ENCODE results near the gene UGT1A9. TPM values are rescaled to one million over a fixed set of nuclear protein-coding genes. Genes with fewer than 3 reads are reported as not detected.
A peak's percentile ranks its signal among the peaks of the same experiment; 100 is the strongest.

UGT1A9 gene
- total and polyA plus RNA-seq, 2 of the 13 experiments (the other 11 are each of a cell fraction or from before 2014, with no cell fraction given): 0.07 TPM; not detected in 1

DNA sequence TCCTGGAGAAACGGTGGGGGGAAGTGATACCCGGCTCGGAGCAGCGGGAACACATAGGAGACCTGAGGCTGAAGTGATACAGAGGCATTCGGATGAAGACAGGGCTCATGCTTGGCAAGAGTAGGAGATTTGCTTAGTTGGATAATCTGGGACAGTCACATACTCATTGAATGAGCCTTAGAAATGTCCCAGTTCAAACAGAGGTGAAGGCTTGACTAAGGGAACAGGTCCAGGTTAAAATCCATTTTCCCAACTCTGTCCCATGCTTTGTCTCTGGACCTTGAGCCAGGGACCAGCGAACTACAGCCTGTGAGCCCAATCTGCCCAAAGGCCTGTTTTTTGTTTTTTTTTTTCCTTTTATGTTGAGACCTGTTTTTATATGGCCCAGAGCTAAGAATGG, 22.3 kb downstream of the UGT1A9 start:
- ChIA-PET CTCF (ENCODE audit: low intra/inter-chr PET ratio, low total read pairs) (no interaction called here), POLR2A (no interaction called here)
- in situ Hi-C loops (cut with HindIII; ENCODE audit: extremely low pct_ligation_motif_present, low pct_unique_long_range_greater_than_20kb) (no loop called here), intact Hi-C loops (cut with micrococcal nuclease; ENCODE audit: unreplicated experiment) (no loop called here)
- no peak overlapping the region for H3K4me3 ChIP-seq (replicated peaks in 1 of 3; ENCODE audit: insufficient read depth in 1 of 3, low read depth in 2 of 3, low read length in 3 of 3)
- no peaks in the 10 kb centered on the region for H3K79me2 ChIP-seq (ENCODE audit: insufficient read depth, low read length)
- no peaks in the 10 kb centered on the region for H3K36me3 ChIP-seq (replicated peaks in 1 of 2; ENCODE audit: control insufficient read depth in 1 of 2, insufficient read depth in 2 of 2, low read length in 2 of 2)
- WGBS (ENCODE audit: low lambda C conversion rate): 77% methylated on average over 6 of the region's 6 CpGs
- H3K4me2 ChIP-seq (ENCODE audit: low read depth, low read length): no peak overlapping the region
- DNase-seq (ENCODE audit: low spot score) (no peak), FAIRE-seq (no peak), ATAC-seq (peak; percentile 40; the same call in 2 of the 3 replicates)
- no peaks in the 10 kb centered on the region for H4K20me1 ChIP-seq (ENCODE audit: insufficient read depth, low read length)
- no peak overlapping the region for H2AFZ ChIP-seq (ENCODE audit: low read length)
- H3K27me3 ChIP-seq (ENCODE audit: control insufficient read depth in 1 of 2, insufficient read depth in 2 of 2, low read length in 2 of 2): no peaks in the 10 kb centered on the region
- BruUV-seq (replicated peaks): no TSS peak
- H3K9ac ChIP-seq (ENCODE audit: insufficient read depth, low read depth, low read length): no peak overlapping the region
- H3K27ac ChIP-seq (ENCODE audit: extremely low read length, insufficient read depth, low read length): no peak overlapping the region
- TF ChIP-seq ZFP1 (CRISPR knock-in tag; IDR thresholded peaks at IDR 0.05) (no peak), ZNF468 (CRISPR knock-in tag; IDR thresholded peaks at IDR 0.05) (no peak), ZFP82 (CRISPR knock-in tag; IDR thresholded peaks at IDR 0.05; ENCODE audit: borderline replicate concordance) (no peak), CBX5 (CRISPR knock-in tag; IDR thresholded peaks at IDR 0.05; ENCODE audit: borderline replicate concordance) (0 out of 2 replicates have a peak, but pooled peaks have one; percentile 20)
- peaks cover 16% of the 10 kb centered on the region for H3K4me1 ChIP-seq (ENCODE audit: insufficient read depth, low read length)
- no peaks in the 10 kb centered on the region for H3K9me3 ChIP-seq (ENCODE audit: low read length)

DNA sequence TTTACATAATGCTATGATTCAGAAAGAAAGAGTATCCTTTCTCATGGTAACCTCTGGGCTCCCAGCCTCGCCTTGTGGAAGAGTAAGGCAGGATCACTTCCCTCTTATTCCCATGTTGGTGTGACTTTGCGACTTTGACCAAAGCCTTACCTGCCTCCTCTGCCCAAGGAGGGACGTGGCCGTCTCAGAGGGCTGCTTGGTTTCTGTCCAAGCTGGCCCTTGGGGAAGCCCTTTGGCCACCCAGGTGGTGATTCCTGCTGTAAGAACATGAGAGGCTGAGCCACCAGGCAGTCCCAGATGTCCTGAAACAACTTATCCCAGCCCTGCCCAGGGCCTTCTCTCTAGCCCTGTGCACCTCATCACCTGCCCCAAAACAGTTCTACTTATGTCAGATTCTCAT, 27.0 kb downstream of the UGT1A9 start:
- TF ChIP-seq CEBPB (IDR thresholded peaks at IDR 0.05; ENCODE audit: borderline replicate concordance, low read depth, low read length): no peak
- TF ChIP-seq, protein P1, sequence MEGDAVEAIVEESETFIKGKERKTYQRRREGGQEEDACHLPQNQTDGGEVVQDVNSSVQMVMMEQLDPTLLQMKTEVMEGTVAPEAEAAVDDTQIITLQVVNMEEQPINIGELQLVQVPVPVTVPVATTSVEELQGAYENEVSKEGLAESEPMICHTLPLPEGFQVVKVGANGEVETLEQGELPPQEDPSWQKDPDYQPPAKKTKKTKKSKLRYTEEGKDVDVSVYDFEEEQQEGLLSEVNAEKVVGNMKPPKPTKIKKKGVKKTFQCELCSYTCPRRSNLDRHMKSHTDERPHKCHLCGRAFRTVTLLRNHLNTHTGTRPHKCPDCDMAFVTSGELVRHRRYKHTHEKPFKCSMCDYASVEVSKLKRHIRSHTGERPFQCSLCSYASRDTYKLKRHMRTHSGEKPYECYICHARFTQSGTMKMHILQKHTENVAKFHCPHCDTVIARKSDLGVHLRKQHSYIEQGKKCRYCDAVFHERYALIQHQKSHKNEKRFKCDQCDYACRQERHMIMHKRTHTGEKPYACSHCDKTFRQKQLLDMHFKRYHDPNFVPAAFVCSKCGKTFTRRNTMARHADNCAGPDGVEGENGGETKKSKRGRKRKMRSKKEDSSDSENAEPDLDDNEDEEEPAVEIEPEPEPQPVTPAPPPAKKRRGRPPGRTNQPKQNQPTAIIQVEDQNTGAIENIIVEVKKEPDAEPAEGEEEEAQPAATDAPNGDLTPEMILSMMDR (CRISPR knock-in tag; IDR thresholded peaks at IDR 0.05): no peak
- Histone ChIP-seq H3K79me2 (ENCODE audit: insufficient read depth, low read length) (no peaks in the 10 kb centered on the region), H4K20me1 (ENCODE audit: insufficient read depth, low read length) (no peaks in the 10 kb centered on the region), H3K9me3 (ENCODE audit: low read length) (no peaks in the 10 kb centered on the region), H3K27ac (ENCODE audit: extremely low read length, insufficient read depth, low read length) (no peak overlapping the region), H3K36me3 (replicated peaks in 1 of 2; ENCODE audit: control insufficient read depth in 1 of 2, insufficient read depth in 2 of 2, low read length in 2 of 2) (no peaks in the 10 kb centered on the region), H3K4me2 (ENCODE audit: low read depth, low read length) (no peak overlapping the region), H3K27me3 (ENCODE audit: control insufficient read depth in 1 of 2, insufficient read depth in 2 of 2, low read length in 2 of 2) (no peaks in the 10 kb centered on the region), H2AFZ (ENCODE audit: low read length) (no peak overlapping the region), H3K4me1 (ENCODE audit: insufficient read depth, low read length) (peaks cover 15% of the 10 kb centered on the region), H3K9ac (ENCODE audit: insufficient read depth, low read depth, low read length) (no peak overlapping the region), H3K4me3 (replicated peaks in 1 of 3; ENCODE audit: insufficient read depth in 1 of 3, low read depth in 2 of 3, low read length in 3 of 3) (no peak overlapping the region)
- 75% methylated on average over 4 of the region's 4 CpGs for WGBS (ENCODE audit: low lambda C conversion rate)
- POLR2A ChIA-PET: no interaction called here
- CTCF ChIA-PET (ENCODE audit: low intra/inter-chr PET ratio, low total read pairs): no interaction called here
- FAIRE-seq (no peak), ATAC-seq (no peak), DNase-seq (ENCODE audit: low spot score) (no peak)
- in situ Hi-C loops (cut with HindIII; ENCODE audit: extremely low pct_ligation_motif_present, low pct_unique_long_range_greater_than_20kb): no loop called here
- BruUV-seq (replicated peaks): no TSS peak
- intact Hi-C loops (cut with micrococcal nuclease; ENCODE audit: unreplicated experiment): no loop called here
